ENCODE results near the gene IGDCC3.

The IGDCC3 gene

DNA sequence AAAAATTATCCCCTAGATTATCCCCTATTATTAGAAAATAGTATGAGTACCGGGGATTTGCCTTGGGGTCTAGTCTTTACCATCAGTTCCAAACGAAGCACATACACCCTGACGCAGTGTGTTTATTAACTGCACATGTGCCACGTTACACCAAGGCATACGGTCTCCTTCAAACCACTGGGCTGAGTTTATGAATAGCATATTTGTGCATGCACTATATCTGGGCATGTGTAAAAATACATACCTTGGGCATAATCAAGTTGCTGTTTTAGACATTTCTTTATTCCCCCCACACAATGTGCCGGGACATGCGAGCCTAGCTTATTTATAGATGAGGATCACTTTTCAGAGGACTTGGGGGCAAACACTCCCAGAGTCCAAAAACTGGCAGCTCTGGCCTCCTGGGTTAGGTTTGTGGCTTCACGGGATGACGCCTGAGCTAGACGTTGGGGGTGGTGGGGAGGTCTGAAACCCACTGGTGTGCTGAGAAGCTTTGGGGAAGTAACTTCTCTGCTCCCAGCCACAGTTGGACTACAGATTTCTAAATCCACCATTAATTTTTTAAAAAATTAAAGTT, 28.7 kb upstream of the IGDCC3 start:
- in situ Hi-C loops (cut with MboI; ENCODE audit: low pct_unique_long_range_greater_than_20kb, low sequenced_read_pairs, unreplicated experiment): no loop called here
- DNase-seq (ENCODE audit: low spot score): no peak
- TF ChIP-seq, protein P1, sequence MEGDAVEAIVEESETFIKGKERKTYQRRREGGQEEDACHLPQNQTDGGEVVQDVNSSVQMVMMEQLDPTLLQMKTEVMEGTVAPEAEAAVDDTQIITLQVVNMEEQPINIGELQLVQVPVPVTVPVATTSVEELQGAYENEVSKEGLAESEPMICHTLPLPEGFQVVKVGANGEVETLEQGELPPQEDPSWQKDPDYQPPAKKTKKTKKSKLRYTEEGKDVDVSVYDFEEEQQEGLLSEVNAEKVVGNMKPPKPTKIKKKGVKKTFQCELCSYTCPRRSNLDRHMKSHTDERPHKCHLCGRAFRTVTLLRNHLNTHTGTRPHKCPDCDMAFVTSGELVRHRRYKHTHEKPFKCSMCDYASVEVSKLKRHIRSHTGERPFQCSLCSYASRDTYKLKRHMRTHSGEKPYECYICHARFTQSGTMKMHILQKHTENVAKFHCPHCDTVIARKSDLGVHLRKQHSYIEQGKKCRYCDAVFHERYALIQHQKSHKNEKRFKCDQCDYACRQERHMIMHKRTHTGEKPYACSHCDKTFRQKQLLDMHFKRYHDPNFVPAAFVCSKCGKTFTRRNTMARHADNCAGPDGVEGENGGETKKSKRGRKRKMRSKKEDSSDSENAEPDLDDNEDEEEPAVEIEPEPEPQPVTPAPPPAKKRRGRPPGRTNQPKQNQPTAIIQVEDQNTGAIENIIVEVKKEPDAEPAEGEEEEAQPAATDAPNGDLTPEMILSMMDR (IDR thresholded peaks at IDR 0.05; ENCODE audit: extremely low read depth, insufficient read depth, missing control alignments): no peak

GRCh38 chr15:65405791-65406423, 28.1 kb upstream of the IGDCC3 start:
- in situ Hi-C loops (cut with MboI; ENCODE audit: low pct_unique_long_range_greater_than_20kb, low sequenced_read_pairs, unreplicated experiment): no loop called here
- TF ChIP-seq, protein P1 (IDR thresholded peaks at IDR 0.05; ENCODE audit: extremely low read depth, insufficient read depth, missing control alignments): no peak
- DNase-seq (ENCODE audit: low spot score): no peak

- DNase-seq (ENCODE audit: low spot score): no peak
- in situ Hi-C loops (cut with MboI; ENCODE audit: low pct_unique_long_range_greater_than_20kb, low sequenced_read_pairs, unreplicated experiment): no loop called here
- TF ChIP-seq, protein P1 (IDR thresholded peaks at IDR 0.05; ENCODE audit: extremely low read depth, insufficient read depth, missing control alignments): no peak
Observed at GRCh38 chr15:65404186-65404872, 26.5 kb upstream of the IGDCC3 start.

DNA sequence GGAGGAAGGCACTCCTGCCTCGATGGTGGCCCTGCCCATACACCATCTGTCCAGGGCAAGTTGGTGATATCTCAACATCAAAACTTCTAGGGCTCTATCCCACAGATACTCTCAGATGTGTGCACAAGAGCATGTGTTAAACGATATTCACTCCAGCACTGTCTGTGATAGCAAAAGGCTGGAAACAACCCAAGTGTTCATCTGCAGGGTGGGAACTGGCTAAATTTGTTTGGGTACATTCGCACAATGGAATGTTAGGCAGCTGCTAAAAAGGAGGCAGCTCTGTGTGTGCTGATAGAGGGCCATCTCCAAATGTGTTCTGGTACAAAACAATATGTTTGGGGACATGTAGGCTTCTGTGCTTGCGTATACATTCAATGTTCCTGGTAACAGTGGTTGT, 25.2 kb upstream of the IGDCC3 start:
- DNase-seq (ENCODE audit: low spot score): no peak
- TF ChIP-seq, protein P1 (IDR thresholded peaks at IDR 0.05; ENCODE audit: extremely low read depth, insufficient read depth, missing control alignments): no peak
- in situ Hi-C loops (cut with MboI; ENCODE audit: low pct_unique_long_range_greater_than_20kb, low sequenced_read_pairs, unreplicated experiment): no loop called here

- DNase-seq (ENCODE audit: low spot score): no peak
- in situ Hi-C loops (cut with MboI; ENCODE audit: low pct_unique_long_range_greater_than_20kb, low sequenced_read_pairs, unreplicated experiment): no loop called here
- TF ChIP-seq, protein P1 (IDR thresholded peaks at IDR 0.05; ENCODE audit: extremely low read depth, insufficient read depth, missing control alignments): no peak
Observed at GRCh38 chr15:65401611-65402240, 23.9 kb upstream of the IGDCC3 start.

GRCh38 chr15:65400760-65401610, 23.2 kb upstream of the IGDCC3 start:
- peak; percentile 88 for DNase-seq (ENCODE audit: low spot score)
- in situ Hi-C loops (cut with MboI; ENCODE audit: low pct_unique_long_range_greater_than_20kb, low sequenced_read_pairs, unreplicated experiment): no loop called here
- TF ChIP-seq, protein P1 (IDR thresholded peaks at IDR 0.05; ENCODE audit: extremely low read depth, insufficient read depth, missing control alignments): peak; percentile 88
